ENCODE measurements around the gene MTREX. TPM values are rescaled to one million over a fixed set of nuclear protein-coding genes. Genes with fewer than 3 reads are reported as not detected.

Gene MTREX
- total and polyA plus RNA-seq, 10 of the 15 experiments (the other 5 are each of a cell fraction or from before 2014, with no cell fraction given), result 20.1 to 102 (median 49.0) TPM

DNA sequence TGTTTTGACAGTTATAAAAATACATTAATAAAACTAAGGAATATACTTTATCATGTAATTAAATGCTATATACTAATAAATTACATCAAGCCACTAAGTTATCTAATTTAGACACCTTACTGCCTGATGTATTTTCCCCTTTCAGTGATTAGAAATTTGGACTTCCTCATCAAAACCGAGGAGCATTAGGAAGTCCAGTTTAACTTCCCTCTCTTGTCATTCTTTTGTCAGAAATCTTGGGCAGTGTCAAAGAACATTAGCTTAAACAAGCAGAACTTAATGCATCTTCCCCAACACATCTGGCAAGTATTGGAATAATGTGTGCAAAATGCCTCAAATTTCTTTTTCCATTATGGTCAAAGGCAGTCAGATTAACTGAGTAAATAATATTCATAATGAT lies 145.4 kb downstream of the MTREX start (continued):
- TF ChIP-seq, protein P1, sequence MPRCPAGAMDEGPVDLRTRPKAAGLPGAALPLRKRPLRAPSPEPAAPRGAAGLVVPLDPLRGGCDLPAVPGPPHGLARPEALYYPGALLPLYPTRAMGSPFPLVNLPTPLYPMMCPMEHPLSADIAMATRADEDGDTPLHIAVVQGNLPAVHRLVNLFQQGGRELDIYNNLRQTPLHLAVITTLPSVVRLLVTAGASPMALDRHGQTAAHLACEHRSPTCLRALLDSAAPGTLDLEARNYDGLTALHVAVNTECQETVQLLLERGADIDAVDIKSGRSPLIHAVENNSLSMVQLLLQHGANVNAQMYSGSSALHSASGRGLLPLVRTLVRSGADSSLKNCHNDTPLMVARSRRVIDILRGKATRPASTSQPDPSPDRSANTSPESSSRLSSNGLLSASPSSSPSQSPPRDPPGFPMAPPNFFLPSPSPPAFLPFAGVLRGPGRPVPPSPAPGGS (IDR thresholded peaks at IDR 0.05; ENCODE audit: borderline replicate concordance, insufficient read depth, low read depth, low read length, poor library complexity, severe bottlenecking), result no peak
- TF ChIP-seq SP1 (IDR thresholded peaks at IDR 0.05; ENCODE audit: low read depth, low read length) (no peak), NFYA (IDR thresholded peaks at IDR 0.05; ENCODE audit: borderline replicate concordance, low read depth, low read length) (no peak), STAT1 (conservative IDR thresholded peaks at IDR 0.05) (no peak)

DNA sequence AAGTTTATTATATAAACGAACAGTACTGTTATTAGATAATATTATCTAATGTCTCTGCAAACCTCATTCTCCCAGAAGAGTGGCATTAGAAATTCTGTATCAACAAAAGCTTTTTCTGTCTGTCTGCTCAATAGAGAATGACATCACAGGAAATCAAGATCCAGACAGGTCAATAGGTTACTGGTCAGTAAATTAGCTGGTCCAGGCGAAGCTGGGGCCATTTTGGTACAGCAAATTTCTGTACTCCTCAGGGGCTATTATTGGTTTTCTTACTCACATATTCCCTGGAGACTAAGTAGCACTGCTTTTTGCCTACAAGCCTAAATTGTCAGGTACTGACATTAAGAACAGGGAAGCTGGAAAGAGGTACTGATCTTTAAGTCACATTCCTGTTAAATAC lies 146.5 kb downstream of the MTREX start:
- no TSS peak for BruUV-seq (replicated peaks)
- H3K36me3 ChIP-seq (ENCODE audit: control insufficient read depth in 2 of 2, insufficient read depth in 2 of 2, low read length in 1 of 2), result no peaks in the 10 kb centered on the region
- no peaks in the 10 kb centered on the region for H3K4me1 ChIP-seq (ENCODE audit: control insufficient read depth, insufficient read depth, low read length)
- in situ Hi-C loops (cut with MboI) (no loop called here), intact Hi-C loops (cut with micrococcal nuclease; ENCODE audit: unreplicated experiment) (no loop called here)
- no peak overlapping the region for H2AFZ ChIP-seq (ENCODE audit: control insufficient read depth, low read depth, low read length)
- SMC1A ChIA-PET (ENCODE audit: uncharacterized antibody, unreplicated experiment), result no interaction called here
- no peak overlapping the region for H3K9ac ChIP-seq (ENCODE audit: control insufficient read depth, insufficient read depth, low read length)
- DNase-seq (ENCODE audit: low read depth, low spot score) (no peak), FAIRE-seq (no peak), ATAC-seq (no peak)
- CTCF ChIA-PET, result no interaction called here
- 79% methylated on average over 2 of the region's 2 CpGs for WGBS (ENCODE audit: insufficient coverage, insufficient replicate concordance, low lambda C conversion rate, missing lambda C conversion rate)
- no peak overlapping the region for H3K4me2 ChIP-seq (ENCODE audit: control insufficient read depth, insufficient read depth)
- no peak overlapping the region for H3K27ac ChIP-seq (ENCODE audit: control insufficient read depth, insufficient read depth)
- H3K79me2 ChIP-seq (ENCODE audit: control insufficient read depth, insufficient read depth, low read length), result no peaks in the 10 kb centered on the region
- H3K9me3 ChIP-seq (replicated peaks; ENCODE audit: control insufficient read depth, insufficient read depth, low read length), result no peaks in the 10 kb centered on the region
- RAD21 ChIA-PET (ENCODE audit: unreplicated experiment), result no interaction called here
- no peak overlapping the region for H3K4me3 ChIP-seq
- H3K27me3 ChIP-seq (replicated peaks in 1 of 2; ENCODE audit: control insufficient read depth in 2 of 2, insufficient read depth in 2 of 2, low read length in 1 of 2), result no peaks in the 10 kb centered on the region
- POLR2A ChIA-PET, result no interaction called here
- no peak for TF ChIP-seq POLR2AphosphoS2 (IDR thresholded peaks at IDR 0.05; ENCODE audit: low read depth, low read length)
- no peak for TF ChIP-seq SIN3A (IDR thresholded peaks at IDR 0.05; ENCODE audit: low read depth, low read length)
- no peak for TF ChIP-seq KAT2A (conservative IDR thresholded peaks at IDR 0.05; ENCODE audit: control insufficient read depth, low read depth, low read length)
- no peak for TF ChIP-seq STAT1 (conservative IDR thresholded peaks at IDR 0.05)
- TF ChIP-seq WRNIP1 (IDR thresholded peaks at IDR 0.05; ENCODE audit: borderline replicate concordance, low read depth, low read length), result no peak
- TF ChIP-seq SP1 (IDR thresholded peaks at IDR 0.05; ENCODE audit: low read depth, low read length), result no peak
- no peak for TF ChIP-seq EED (IDR thresholded peaks at IDR 0.05; ENCODE audit: low read depth)
- TF ChIP-seq NBN (IDR thresholded peaks at IDR 0.05), result no peak
- TF ChIP-seq SUZ12 (IDR thresholded peaks at IDR 0.05; ENCODE audit: unreplicated experiment), result no peak
- no peak for TF ChIP-seq MEF2B (IDR thresholded peaks at IDR 0.05; ENCODE audit: partially characterized antibody, poor library complexity, severe bottlenecking)
- H4K20me1 ChIP-seq (ENCODE audit: control insufficient read depth, insufficient read depth), result no peaks in the 10 kb centered on the region
